HEK293 (cell line): ENCODE measurements around the gene SLC40A1.

Experiments
- GLI2 ChIP-seq: fragments of 450-650 bp; formaldehyde crosslinking; IDR thresholded peaks from 2 replicates; pipeline ENCODE4; 2017; ENCODE audit warnings: missing biosample characterization, missing genetic modification characterization, low read depth, borderline replicate concordance
- MZF1 ChIP-seq: fragments of 450-650 bp; formaldehyde crosslinking; IDR thresholded peaks from 2 replicates; pipeline ENCODE4 v1.5.1; 2017; ENCODE audit warnings: missing biosample characterization, missing genetic modification characterization, borderline replicate concordance
- OSR2 ChIP-seq: fragments of 450-650 bp; formaldehyde crosslinking; IDR thresholded peaks from 2 replicates; pipeline ENCODE4 v1.5.1; 2016; ENCODE audit warnings: missing biosample characterization, missing genetic modification characterization
- ZBTB11 ChIP-seq: fragments of 450-650 bp; formaldehyde crosslinking; conservative IDR thresholded peaks from 2 replicates; pipeline ENCODE4 v1.5.1; 2016; ENCODE audit warnings: low read depth, missing biosample characterization, missing genetic modification characterization
- ZBTB7A ChIP-seq: fragments of 450-650 bp; formaldehyde crosslinking; IDR thresholded peaks from 2 replicates; pipeline ENCODE4 v1.5.1; 2016; ENCODE audit warnings: low read depth, missing biosample characterization, missing genetic modification characterization
- ZEB2 ChIP-seq: fragments of 450-650 bp; formaldehyde crosslinking; IDR thresholded peaks from 2 replicates; pipeline ENCODE4 v1.5.1; 2016; ENCODE audit warnings: missing biosample characterization, missing genetic modification characterization
- ZNF148 ChIP-seq: fragments of 450-650 bp; formaldehyde crosslinking; IDR thresholded peaks from 2 replicates; pipeline ENCODE4 v1.5.0; 2017; ENCODE audit warnings: missing biosample characterization, missing genetic modification characterization, borderline replicate concordance
- ZNF324 ChIP-seq: fragments of 450-650 bp; formaldehyde crosslinking; IDR thresholded peaks from 2 replicates; pipeline ENCODE4 v1.5.1; 2016; ENCODE audit warnings: missing biosample characterization, missing genetic modification characterization
- ZNF580 ChIP-seq: fragments of 450-650 bp; formaldehyde crosslinking; IDR thresholded peaks from 2 replicates; pipeline ENCODE4 v1.5.1; 2016; ENCODE audit warnings: missing biosample characterization, missing genetic modification characterization
- ZNF791 ChIP-seq: fragments of 450-650 bp; formaldehyde crosslinking; IDR thresholded peaks from 2 replicates; pipeline ENCODE4 v1.5.1; 2016; ENCODE audit warnings: missing biosample characterization, missing genetic modification characterization
- TF ChIP-seq, protein P1 (sequence below): fragments of 450-650 bp; formaldehyde crosslinking; IDR thresholded peaks from 2 replicates; pipeline ENCODE4 v1.5.1; 2016; ENCODE audit warnings: missing biosample characterization, missing genetic modification characterization
- TF ChIP-seq, protein P2 (sequence below): fragments of 450-650 bp; formaldehyde crosslinking; IDR thresholded peaks from 2 replicates; pipeline ENCODE4 v1.5.1; 2017; ENCODE audit warnings: missing biosample characterization, missing genetic modification characterization
- TF ChIP-seq, protein P3 (sequence below): fragments of 450-650 bp; formaldehyde crosslinking; IDR thresholded peaks from 2 replicates; pipeline ENCODE4 v1.5.1; 2017; ENCODE audit warnings: missing biosample characterization, missing genetic modification characterization
- TF ChIP-seq, protein P4 (sequence below): fragments of 450-650 bp; formaldehyde crosslinking; IDR thresholded peaks from 2 replicates; pipeline ENCODE4 v1.5.1; 2016; ENCODE audit warnings: missing biosample characterization, missing genetic modification characterization

Gene SLC40A1

GRCh38 chr2:189538402-189538801 is 42.2 kb downstream of the SLC40A1 start (continued):
- no peak for TF ChIP-seq GLI2
- no peak for TF ChIP-seq ZBTB11 (tag by site-specific recombination)
- no peak for TF ChIP-seq OSR2 (tag by site-specific recombination)
- TF ChIP-seq, protein P1, sequence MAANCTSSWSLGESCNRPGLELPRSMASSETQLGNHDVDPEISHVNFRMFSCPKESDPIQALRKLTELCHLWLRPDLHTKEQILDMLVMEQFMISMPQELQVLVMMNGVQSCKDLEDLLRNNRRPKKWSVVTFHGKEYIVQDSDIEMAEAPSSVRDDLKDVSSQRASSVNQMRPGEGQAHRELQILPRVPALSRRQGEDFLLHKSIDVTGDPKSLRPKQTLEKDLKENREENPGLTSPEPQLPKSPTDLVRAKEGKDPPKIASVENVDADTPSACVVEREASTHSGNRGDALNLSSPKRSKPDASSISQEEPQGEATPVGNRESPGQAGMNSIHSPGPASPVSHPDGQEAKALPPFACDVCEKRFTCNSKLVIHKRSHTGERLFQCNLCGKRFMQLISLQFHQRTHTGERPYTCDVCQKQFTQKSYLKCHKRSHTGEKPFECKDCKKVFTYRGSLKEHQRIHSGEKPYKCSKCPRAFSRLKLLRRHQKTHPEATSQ (tag by site-specific recombination), result no peak
- no peak for TF ChIP-seq ZNF324 (tag by site-specific recombination)
- TF ChIP-seq ZNF580 (tag by site-specific recombination), result no peak
- TF ChIP-seq, protein P2, sequence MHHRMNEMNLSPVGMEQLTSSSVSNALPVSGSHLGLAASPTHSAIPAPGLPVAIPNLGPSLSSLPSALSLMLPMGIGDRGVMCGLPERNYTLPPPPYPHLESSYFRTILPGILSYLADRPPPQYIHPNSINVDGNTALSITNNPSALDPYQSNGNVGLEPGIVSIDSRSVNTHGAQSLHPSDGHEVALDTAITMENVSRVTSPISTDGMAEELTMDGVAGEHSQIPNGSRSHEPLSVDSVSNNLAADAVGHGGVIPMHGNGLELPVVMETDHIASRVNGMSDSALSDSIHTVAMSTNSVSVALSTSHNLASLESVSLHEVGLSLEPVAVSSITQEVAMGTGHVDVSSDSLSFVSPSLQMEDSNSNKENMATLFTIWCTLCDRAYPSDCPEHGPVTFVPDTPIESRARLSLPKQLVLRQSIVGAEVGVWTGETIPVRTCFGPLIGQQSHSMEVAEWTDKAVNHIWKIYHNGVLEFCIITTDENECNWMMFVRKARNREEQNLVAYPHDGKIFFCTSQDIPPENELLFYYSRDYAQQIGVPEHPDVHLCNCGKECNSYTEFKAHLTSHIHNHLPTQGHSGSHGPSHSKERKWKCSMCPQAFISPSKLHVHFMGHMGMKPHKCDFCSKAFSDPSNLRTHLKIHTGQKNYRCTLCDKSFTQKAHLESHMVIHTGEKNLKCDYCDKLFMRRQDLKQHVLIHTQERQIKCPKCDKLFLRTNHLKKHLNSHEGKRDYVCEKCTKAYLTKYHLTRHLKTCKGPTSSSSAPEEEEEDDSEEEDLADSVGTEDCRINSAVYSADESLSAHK (tag by site-specific recombination), result no peak
- TF ChIP-seq ZNF148 (tag by site-specific recombination), result no peak
- TF ChIP-seq, protein P3, sequence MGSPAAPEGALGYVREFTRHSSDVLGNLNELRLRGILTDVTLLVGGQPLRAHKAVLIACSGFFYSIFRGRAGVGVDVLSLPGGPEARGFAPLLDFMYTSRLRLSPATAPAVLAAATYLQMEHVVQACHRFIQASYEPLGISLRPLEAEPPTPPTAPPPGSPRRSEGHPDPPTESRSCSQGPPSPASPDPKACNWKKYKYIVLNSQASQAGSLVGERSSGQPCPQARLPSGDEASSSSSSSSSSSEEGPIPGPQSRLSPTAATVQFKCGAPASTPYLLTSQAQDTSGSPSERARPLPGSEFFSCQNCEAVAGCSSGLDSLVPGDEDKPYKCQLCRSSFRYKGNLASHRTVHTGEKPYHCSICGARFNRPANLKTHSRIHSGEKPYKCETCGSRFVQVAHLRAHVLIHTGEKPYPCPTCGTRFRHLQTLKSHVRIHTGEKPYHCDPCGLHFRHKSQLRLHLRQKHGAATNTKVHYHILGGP (tag by site-specific recombination), result no peak
- no peak for TF ChIP-seq ZEB2 (tag by site-specific recombination)
- TF ChIP-seq ZBTB7A (tag by site-specific recombination), result no peak
- no peak for TF ChIP-seq MZF1 (tag by site-specific recombination)
- TF ChIP-seq, protein P4, sequence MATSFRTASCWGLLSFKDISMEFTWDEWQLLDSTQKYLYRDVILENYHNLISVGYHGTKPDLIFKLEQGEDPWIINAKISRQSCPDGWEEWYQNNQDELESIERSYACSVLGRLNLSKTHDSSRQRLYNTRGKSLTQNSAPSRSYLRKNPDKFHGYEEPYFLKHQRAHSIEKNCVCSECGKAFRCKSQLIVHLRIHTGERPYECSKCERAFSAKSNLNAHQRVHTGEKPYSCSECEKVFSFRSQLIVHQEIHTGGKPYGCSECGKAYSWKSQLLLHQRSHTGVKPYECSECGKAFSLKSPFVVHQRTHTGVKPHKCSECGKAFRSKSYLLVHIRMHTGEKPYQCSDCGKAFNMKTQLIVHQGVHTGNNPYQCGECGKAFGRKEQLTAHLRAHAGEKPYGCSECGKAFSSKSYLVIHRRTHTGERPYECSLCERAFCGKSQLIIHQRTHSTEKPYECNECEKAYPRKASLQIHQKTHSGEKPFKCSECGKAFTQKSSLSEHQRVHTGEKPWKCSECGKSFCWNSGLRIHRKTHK (tag by site-specific recombination), result no peak
- no peak for TF ChIP-seq ZNF791 (tag by site-specific recombination)
